ELF-1 (cell line): Measurements from ENCODE around the gene MYEF2.

Experiments used
- DNase-seq: peaks from one replicate; pipeline ENCODE4 v3.0.0-alpha.2; 2016; ENCODE audit warnings: low read depth, low spot score

MYEF2 gene

DNA sequence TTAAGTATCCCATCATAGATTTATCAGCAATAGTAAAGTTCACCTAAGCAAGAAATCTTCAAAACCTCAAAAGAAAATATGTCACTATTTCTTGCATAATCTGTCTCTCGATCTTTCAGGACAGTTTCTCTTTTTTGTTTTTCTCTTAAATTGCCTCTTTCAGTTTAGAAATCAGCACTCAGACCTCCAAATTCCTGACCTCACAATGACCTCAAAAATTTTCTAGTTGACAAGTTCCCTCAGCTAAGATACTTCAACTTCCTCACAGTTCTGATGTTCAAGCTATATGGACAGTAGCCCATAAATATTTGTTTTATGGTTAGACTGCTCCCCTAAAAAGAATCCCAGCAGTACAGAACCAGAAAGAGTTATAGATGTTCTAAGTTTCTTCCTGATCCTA, 33.2 kb downstream of the MYEF2 start:
- no peak for DNase-seq

DNA sequence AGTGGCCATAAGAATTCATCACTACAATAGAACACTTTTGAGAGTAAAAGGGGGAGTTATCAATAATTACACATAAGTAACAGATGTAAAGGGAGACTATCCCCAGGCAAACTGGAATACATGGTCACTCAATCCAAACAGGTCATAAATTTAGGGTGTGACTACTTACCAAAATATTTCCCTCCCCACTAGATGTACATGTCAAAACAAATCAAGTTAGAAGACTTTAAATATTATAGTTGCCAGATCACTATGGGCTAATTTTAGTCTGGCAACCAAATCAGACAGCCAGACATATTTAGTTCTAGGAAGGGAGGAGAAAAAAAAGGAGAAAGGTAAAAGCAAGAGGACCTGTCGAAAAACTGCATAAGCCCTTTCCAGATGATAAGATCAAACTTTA, 34.2 kb downstream of the MYEF2 start:
- DNase-seq = no peak

DNA sequence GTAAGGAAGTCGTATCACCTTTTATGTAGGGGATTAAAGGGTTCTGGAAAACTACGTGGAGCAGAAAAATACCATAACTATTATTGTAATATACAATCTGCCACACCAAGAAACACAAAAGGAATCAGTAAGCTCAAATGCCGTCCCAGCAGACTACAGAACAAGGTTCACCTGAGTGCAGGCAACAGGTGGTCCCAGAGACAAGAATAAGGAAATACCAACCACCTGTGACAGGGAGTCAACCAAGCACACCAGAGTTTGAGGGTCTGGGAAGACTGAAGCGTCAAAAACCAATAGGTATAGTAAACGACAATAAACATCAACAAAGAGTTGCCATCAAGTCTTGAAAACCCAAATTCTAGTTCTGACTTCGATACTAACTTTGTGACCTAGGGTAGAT, 45.2 kb downstream of the MYEF2 start:
- DNase-seq = no peak

DNA sequence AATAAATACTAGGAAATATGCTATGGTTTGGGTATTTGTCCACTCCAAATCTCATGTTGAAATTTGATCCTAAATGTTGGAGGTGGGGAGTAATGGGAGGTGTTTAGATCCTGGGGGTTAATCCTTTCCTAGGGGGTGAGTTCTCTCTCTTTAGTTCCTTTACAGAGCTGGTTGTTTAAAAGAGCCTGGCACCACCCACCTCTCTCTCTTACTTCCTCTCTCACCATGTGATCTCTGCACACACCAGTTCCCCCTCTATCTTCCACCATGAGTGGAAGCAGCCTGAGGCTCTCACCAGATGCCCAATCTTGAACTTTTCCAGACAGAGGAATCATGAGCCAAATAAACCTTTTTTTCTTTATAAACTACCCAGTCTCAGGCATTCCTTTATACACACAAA, 46.8 kb downstream of the MYEF2 start:
- no peak for DNase-seq

DNA sequence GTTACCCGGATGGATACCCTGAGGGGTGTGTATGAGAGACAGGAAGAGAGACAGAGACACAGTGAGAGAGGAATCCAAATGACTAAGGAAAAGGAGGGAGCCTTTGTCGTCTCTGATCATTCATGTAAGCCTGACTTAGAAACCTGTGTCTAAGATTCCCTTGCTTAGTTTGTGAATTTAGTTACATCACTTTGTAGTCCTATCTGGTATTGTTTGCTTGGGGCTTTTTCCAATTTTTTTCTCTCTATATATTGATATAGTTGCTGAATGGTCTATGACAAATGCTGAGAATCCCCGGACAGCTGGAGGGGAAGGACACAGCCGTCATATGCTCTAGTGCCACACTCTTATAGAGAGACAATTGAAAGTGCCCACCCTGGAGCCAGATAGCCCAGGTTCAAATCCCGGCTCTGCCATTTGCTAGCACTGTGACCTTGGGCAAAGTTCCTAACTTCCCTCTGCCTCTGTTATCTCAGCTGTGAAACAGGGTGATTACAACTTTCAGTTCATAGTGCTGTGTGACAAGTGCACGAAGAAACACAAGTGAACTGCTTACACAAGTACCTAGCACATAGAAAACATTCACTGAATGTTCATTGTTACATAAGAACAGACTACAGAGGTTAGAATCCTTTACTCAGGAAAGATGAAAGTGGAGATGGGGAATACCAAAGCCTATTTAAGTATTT, 51.3 kb downstream of the MYEF2 start:
- no peak for DNase-seq

DNA sequence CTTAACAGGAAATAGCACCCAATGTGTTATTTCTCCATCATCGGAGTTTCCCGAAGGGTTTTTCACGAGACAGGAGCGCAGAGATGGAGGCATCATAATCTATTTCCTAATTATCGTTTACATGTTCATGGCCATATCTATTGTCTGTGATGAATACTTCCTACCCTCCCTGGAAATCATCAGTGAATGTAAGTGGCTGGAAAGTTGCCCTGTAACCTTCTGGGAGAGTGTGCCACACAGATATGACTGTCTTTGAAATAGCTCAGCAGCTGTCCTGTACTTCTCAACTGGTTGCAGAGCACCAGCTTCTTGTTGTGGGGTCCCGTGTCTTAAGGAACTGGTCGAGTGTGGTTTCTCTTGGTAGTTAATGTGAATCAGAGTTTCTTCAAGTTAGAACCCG, 56.2 kb downstream of the MYEF2 start:
- DNase-seq = no peak

DNA sequence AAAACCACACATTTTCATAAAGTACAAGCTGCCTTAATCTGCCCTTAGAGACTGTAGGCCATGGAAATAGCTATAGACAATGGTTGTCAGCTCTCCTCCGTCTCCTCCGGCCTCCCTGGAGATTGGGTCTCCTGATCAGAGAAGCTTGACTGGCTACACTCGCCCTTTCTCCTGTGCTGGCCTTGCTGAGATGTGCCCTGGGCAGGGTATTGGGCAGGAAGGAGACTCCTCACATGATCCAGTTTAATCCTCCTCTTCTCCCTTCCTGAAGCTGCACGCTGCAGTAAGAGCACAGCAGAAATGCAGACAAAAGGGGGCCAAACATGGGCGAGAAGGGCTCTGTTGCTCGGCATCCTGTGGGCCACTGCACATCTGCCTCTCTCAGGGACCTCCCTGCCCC, 57.4 kb downstream of the MYEF2 start, which contains the start of gene SLC24A5:
Gene SLC24A5 (plus strand): TSS at position 246 of the 400 bp plus-strand sequence. CDS start 55 bp downstream, at position 301.
- DNase-seq = no peak

DNA sequence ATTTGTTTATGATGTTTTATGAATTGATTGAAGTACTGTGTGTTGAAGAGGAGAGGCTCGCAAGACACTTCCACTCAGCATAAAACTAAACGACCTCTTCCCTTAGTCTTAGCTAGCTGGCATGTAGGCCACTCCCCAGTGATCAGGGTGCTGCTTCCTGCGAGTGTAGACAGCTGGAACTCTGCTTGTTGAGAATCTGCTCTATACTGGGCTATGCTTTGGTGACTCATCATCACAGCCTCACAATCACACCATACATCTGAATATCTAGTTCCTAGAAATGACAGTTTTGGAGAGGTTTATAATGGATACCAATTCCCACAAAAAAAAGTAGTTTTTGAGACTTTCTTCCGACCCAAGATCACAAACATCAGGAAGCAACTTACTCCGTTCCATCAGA, 58.8 kb downstream of the MYEF2 start:
- no peak for DNase-seq

DNA sequence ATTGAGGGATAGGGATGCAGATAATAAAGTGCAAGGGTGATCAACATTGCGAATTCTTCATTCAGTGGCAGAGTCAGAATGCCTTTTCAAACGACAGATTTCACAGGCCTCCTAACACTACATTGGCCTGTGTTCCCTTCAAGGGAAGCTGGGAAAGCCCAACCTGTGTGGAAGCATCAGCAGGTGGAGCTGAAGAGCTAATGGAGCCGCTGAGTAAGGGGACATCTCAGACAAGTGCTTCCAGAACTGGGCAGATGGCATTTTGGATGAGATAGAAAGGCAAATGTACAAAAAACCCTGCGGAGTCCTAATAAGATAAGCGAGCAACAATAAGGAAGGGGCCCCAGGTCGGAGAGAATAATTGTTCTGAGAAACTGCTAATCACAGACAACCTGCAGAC, 65.9 kb downstream of the MYEF2 start:
- DNase-seq = peak; percentile 64

DNA sequence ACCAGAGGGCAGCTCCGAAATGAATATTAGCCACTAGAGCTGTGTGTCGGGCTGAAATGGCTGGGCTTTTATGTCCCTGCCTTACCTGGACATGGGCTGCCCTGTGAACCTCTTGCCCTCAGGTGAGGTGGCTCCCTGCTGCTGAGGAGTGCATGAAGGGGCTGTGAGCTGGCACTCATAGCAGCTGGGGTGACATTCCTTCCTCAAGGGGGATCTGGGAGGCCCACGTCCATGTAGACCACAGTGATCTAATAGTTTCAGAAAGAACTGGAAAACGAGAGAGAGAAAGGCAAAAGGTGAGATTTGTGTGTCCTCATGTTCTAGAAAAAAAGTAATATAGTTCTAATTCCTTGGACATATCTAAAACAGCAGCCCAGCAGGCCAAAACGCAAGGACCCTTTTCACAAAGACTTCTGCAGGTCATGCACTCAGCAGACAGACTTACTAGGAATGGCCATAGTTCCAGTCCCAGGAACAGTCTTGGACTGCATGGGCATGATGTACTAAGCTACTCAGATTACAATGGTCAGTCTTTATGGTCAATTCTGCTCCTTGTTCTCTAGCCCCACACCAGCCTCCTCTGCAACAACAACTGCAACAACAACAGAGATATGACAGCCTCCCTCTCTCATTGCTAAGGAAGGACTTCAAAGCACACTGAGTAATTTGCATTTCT, 68.1 kb downstream of the MYEF2 start:
- DNase-seq = peak; percentile 44

DNA sequence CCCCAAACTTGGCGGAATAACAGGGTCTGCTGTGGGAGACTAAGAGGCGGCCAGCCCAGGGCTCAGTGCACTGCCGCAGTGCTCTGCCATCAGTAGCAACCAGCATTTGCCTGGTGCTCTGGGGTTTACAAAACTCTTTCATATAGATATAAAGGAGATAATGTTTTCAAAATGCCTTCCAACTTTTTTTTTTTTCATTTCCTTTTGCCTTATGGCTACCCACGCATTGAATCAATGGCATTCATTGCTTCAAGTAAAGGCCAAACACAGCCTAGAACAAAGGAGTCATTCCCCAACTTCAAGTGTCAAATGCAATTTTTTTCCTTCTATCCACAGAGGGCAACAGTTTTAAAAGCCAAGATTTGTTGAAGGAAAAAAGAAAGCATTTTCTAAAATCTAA, 68.9 kb downstream of the MYEF2 start:
- no peak for DNase-seq

DNA sequence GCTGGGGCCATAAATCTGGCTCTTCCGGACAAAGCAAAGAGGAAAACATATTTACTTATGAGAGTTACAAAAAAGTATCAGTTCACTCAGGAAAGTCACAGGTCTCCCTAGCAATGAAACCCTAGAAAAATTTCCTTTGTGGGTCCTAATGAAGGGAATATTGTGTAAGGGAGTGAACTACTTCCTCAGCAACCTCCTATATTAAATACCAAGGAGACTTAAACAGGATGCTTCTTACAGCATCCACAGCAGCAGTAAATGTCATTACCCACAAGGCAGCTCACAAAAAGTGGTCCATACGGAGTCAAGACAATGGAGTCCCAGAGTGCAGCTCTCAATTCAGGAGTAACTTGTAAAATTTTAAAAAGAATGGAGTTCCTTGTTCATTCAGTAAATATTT, 72.2 kb downstream of the MYEF2 start:
- no peak for DNase-seq

DNA sequence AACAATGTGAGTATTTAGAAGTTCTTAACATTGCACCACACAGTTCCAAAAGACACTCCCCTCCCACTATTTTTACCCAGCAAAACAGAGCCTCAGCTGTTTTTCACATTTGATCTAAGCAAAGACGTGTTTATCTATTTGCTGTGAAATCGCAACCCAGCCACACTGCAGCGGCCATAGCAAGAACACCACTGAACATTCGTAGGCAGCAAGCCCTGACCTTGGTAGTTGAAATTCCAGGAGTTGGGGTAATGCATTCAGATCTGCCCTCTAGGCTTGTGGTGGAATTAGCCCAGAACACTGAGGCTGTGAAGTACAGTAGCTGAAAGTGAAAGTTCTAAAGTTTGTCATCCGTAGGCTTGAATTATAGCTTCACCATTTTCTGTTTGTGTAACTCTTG, 74.4 kb downstream of the MYEF2 start:
- no peak for DNase-seq

DNA sequence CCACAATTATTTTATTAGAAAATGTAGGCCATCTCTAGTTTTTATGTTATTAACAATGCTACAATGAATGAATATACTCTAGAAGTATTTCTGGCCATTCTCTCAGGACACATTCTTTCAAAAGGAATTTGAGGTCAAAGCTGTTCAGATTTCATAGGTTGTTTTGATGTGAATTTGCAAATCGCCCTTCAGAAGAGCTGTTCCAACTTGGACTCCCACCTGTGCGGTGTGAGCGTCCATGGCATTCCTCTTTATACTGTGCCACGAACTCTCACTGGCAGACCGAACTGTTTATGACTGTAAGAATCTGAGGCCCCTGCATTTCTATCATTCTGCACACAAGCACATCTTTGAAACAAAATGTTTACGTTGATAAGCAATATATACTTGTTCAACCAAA, 75.9 kb downstream of the MYEF2 start:
- no peak for DNase-seq

DNA sequence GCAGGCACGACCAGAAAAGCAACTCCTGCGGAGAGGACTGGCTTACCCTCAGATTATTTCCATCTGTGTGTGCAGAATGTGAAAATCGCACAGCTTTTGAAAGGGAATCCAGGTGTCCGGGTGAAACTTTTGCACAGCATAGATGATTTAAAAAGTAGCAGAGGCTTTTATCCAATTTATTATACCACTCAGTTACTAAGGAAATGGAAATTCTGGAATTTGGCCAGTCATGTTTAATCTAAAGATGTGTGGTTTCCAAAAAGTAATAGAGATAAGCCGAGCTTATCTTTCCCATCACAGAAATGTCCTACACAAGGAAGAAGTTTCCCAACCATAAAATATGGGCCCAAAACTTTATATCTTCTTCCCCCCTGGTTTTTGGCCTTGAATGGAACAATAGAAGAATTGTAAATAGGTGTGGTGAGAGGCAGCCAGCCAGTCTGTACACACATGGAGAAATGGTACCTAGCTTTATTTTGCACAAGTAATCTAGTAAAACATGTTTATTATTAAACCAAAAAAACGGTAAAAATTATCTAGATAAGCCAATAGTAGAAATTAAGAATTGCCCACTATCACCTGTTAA, 76.6 kb downstream of the MYEF2 start:
- no peak for DNase-seq

DNA sequence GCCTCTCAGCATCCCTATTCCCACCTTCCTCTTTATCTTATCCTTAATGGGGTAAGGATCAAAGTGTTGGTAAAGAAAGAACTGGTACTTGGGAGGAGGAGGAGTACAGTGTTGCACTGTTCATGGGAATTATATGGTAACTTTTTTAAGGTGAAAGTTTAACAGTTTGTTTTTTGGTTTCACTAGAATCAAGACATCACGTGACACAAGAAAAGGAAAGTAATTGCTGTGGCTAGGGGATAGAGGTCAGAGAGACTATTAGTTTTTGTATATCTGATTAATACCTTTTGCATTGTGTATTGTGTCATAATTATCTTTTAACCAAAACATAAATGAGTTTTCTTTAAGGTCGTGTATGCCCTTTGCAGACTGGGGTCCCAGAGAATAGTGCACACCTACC, 80.8 kb downstream of the MYEF2 start:
- DNase-seq = no peak

DNA sequence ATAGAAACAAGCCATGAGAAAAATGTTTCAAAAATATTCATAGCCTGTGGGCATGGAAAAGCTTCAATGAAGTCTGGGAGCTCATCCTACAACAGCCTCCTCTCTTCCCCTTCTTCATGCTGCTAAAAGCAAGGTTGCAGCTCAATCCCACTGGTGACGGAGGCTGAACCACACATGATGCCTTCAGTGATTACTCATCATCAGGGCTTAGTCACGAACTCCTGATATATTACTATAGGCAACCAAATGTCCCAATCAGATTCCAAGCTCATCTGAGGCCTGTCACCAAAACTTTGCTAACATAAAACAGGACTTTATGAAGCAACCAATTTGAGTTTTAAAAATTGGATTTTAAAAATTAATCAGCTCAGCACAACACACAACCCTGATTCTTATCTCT, 81.3 kb downstream of the MYEF2 start:
- no peak for DNase-seq

DNA sequence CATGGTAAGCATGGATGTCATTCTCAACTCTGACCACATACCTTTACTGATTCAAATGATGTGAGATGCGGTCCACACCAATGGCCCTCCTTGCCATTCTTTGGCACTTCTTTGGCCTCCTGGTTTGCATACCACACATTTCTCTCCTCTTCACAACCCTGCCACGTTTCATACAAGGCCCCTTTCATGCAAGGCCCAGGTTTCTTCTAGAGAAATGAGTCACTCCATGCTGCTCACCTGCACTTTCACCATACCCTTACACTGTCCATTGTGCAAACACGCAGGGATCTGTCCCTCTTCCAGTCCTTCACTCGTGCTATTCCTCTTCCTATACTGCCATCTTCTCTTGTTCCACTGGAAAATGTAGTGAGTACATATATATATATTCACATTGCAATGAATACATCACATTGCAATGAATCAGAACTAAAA, 81.7 kb downstream of the MYEF2 start:
- DNase-seq = no peak

DNA sequence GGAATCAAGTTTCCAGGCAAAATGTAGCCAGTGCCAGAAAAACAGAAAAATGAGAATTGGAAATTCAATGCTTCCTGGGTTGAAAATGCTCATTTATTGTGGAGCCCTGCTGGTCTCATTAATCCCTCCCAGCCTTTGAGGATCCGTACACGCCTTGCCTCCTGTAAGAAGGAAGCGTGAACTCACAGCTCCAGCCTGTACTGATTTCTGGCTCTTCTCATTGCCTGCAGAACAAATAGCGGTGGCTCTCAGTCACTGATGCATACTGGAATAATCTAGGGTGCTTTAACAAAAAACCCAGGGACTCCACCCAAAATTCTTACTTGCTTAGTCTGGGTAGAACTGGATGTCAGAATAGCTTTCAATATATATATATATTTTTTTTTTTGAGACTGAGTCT, 86.6 kb downstream of the MYEF2 start:
- no peak for DNase-seq

DNA sequence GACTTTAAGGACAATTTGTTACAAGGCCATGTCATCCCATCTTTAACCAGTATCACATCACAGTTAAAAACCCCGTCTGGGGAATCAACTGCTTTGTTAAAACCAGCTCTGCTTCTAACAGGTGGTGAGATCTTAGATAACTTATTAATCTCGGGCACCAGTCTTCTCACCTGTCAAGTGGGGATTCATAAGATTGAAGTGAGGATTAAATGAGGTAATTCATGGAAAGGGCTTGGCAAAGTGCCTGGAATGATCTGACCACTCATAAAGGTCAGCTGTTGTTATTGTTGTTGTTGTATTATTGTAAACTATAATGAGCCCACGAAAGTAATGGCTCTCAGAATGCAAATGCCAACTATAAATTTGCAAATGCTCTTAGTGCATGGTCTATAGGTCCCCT, 87.4 kb downstream of the MYEF2 start:
- no peak for DNase-seq

DNA sequence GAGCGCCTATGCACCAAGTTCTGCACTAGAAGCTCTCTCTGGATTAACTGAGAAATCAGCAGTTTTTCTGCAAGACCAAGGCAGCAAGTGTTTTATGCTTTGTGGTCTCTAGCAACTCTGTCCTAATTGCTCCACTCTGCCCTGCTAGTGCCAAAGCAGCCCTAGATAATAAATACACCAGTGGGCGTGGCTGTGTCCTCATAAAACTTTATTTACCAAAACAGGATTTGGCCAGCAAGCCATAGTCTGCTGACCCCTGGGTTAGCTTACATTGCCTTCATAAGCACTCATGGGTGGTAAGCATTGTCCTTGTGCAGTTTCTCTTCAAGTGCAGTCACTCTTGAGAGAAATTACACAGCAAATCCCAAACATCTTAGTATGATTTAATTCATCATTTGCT, 88.0 kb downstream of the MYEF2 start:
- DNase-seq = no peak

DNA sequence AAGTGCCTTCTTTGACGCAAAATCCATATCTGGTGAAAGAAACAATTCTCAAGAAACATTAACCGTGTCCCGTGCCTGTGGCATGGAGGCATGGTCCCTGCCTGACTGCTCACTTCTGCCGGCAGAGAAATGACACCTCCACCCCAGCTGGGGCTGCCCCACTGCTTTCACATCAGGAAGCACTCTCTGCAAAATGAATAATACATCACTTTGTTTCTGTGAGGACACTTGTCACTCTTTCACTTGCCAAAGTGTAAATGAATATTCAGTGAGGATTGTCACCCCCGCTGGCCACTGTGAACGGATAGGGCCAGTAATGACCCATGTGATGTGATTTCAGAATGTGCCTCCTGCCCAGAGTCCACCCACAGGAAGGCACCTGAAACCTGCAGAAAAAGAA, 88.4 kb downstream of the MYEF2 start:
- no peak for DNase-seq

DNA sequence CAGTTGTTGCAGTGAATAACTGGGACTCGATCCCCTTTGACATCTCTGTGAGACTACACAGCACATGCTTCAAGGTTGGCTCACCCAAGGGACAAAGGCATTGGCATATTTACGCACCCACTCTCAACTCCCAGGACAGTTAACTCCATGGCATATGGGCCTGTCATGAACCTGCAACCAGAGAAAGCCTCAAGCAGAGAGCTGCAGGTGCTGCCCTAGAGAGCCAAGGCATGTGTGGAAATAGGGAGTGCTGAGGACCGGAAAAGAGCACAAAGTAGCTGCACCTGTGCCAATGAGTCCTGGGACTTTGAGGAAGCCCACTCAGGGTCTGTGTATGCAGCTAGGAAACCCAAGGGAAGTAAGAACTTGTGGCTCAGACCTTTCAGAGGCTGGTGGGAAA, 90.3 kb downstream of the MYEF2 start:
- DNase-seq = no peak
